DND-41 (cell line): ENCODE results near the gene EFHC2.

ENCODE experiments used
- ATAC-seq: fragments of 200-7000 bp; cut with Tn5 transposase; 3 replicates; pipeline ENCODE4 v1.9.1; 2021; ENCODE audit warnings: low read depth; ENCODE audit not compliant: insufficient read depth
- DNase-seq: peaks from one replicate; pipeline ENCODE4 v3.0.0-alpha.2; 2020
- H2AFZ ChIP-seq: 2 replicates; pipeline ENCODE4 v1.6.0; 2012; ENCODE audit warnings: low read depth, low read length
- H3K27ac ChIP-seq: 2 replicates; pipeline ENCODE4 v1.5.1; 2012; ENCODE audit warnings: low read length, inconsistent platforms
- H3K27me3 ChIP-seq: fragments of 200-600 bp; sonication (generic); 2 replicates; pipeline ENCODE4 v1.6.0; 2012; ENCODE audit warnings: low read length, mild to moderate bottlenecking, inconsistent platforms; ENCODE audit not compliant: insufficient read depth, poor library complexity
- H3K36me3 ChIP-seq: 2 replicates; pipeline ENCODE4 v1.5.1; 2012; ENCODE audit warnings: low read length, inconsistent platforms; ENCODE audit not compliant: insufficient read depth
- H3K4me1 ChIP-seq: 2 replicates; pipeline ENCODE4 v1.5.1; 2012; ENCODE audit warnings: mild to moderate bottlenecking, low read length; ENCODE audit not compliant: insufficient read depth
- H3K4me2 ChIP-seq: 2 replicates; pipeline ENCODE4 v1.6.0; 2012; ENCODE audit warnings: mild to moderate bottlenecking, moderate library complexity, low read length, inconsistent platforms; ENCODE audit not compliant: insufficient read depth
- H3K4me3 ChIP-seq, 2 experiments: fragments of 200-600 bp in 1 of 2; shearing (Covaris generic) in 1 of 2; 2 replicates each; pipeline ENCODE4 v1.5.1; 2012 to 2016; ENCODE audit warnings: inconsistent platforms in 2 of 2, low read length in 2 of 2, mild to moderate bottlenecking in 2 of 2, low read depth in 1 of 2, moderate library complexity in 1 of 2
- H3K79me2 ChIP-seq: 2 replicates; pipeline ENCODE4 v1.6.0; 2012; ENCODE audit warnings: low read length, inconsistent platforms; ENCODE audit not compliant: insufficient read depth
- H3K9ac ChIP-seq: 2 replicates; pipeline ENCODE4 v1.6.0; 2012; ENCODE audit warnings: low read depth, mild to moderate bottlenecking, inconsistent platforms, low read length, moderate library complexity
- H3K9me3 ChIP-seq: 2 replicates; pipeline ENCODE4 v1.5.1; 2012; ENCODE audit warnings: low read length, moderate library complexity, mild to moderate bottlenecking, inconsistent platforms; ENCODE audit not compliant: insufficient read depth, severe bottlenecking
- H4K20me1 ChIP-seq: 2 replicates; pipeline ENCODE4 v1.6.0; 2012; ENCODE audit warnings: low read length; ENCODE audit not compliant: insufficient read depth
- CTCF ChIP-seq: IDR thresholded peaks from 2 replicates; pipeline ENCODE4 v1.5.1; 2012; ENCODE audit warnings: borderline replicate concordance, low read length, moderate library complexity, mild to moderate bottlenecking; ENCODE audit not compliant: poor library complexity, severe bottlenecking; ENCODE audit errors: extremely low read depth
- EZH2 ChIP-seq: IDR thresholded peaks from 3 replicates; pipeline ENCODE4 v1.6.1; 2012; ENCODE audit warnings: borderline replicate concordance, low read depth, mild to moderate bottlenecking, moderate library complexity, low read length, inconsistent platforms; ENCODE audit not compliant: severe bottlenecking

Gene EFHC2

GRCh38 chrX:44245733-44246132 lies 97.7 kb downstream of the EFHC2 start:
- Histone ChIP-seq H4K20me1 (no peaks in the 10 kb centered on the region), H3K9me3 (no peaks in the 10 kb centered on the region), H3K27me3 (no peaks in the 10 kb centered on the region), H3K4me1 (no peaks in the 10 kb centered on the region), H3K79me2 (no peaks in the 10 kb centered on the region), H3K36me3 (no peaks in the 10 kb centered on the region), H3K27ac (no peak overlapping the region), H3K4me2 (no peak overlapping the region), H3K9ac (no peak overlapping the region), H2AFZ (no peak overlapping the region), H3K4me3 (no peak overlapping the region)
- DNase-seq, result no peak
- TF ChIP-seq CTCF (no peak), EZH2 (no peak)
- ATAC-seq, result no peak

DNA sequence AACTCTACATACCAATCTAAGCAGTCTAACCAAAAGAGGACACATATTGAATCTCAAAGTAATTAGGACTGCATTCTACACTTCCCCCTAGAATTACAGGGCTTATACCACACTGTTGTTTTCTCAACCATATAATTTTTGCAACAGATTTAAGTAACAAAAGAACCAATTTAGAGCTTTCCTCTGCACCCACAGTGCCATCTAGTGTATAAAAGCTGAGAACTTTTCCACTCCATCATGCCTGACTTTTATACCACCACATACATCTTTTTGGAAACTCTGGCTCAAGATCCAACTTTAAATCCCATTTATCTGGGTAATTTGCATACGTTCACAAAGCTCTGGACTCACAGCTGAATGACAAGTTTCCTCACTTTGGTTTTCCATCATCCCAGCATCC lies 99.5 kb downstream of the EFHC2 start:
- DNase-seq (no peak), ATAC-seq (no peak)
- no peak overlapping the region for H3K27ac ChIP-seq
- H2AFZ ChIP-seq, result no peak overlapping the region
- no peaks in the 10 kb centered on the region for H3K4me1 ChIP-seq
- H3K79me2 ChIP-seq, result no peaks in the 10 kb centered on the region
- TF ChIP-seq EZH2, result no peak
- TF ChIP-seq CTCF, result peak; percentile 55
- H3K36me3 ChIP-seq, result no peaks in the 10 kb centered on the region
- no peak overlapping the region for H3K4me2 ChIP-seq
- no peaks in the 10 kb centered on the region for H3K9me3 ChIP-seq
- no peaks in the 10 kb centered on the region for H3K27me3 ChIP-seq
- no peak overlapping the region for H3K4me3 ChIP-seq
- no peaks in the 10 kb centered on the region for H4K20me1 ChIP-seq
- no peak overlapping the region for H3K9ac ChIP-seq

DNA sequence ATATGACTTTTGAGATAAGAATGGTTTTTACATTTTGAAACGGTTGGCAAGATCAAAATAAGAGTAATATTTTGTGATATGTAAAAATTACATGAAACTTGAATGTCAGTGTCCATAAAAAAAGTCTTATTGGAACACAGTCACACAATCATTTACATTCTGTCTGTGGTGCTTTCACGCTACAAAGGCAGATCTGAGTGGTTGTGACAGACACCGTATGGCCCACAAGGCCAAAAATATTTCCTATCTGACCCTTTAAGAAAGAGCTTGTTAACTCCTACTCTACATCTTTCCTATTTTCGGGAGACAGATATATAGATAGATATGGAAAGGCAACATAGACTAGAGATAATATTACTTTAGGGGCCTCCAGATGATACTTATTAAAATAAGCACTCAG lies 101.9 kb downstream of the EFHC2 start:
- no peak overlapping the region for H3K27ac ChIP-seq
- H3K9me3 ChIP-seq, result no peaks in the 10 kb centered on the region
- H3K4me2 ChIP-seq, result no peak overlapping the region
- H3K9ac ChIP-seq, result no peak overlapping the region
- H3K79me2 ChIP-seq, result no peaks in the 10 kb centered on the region
- H3K4me1 ChIP-seq, result no peaks in the 10 kb centered on the region
- H3K27me3 ChIP-seq, result no peaks in the 10 kb centered on the region
- H4K20me1 ChIP-seq, result no peaks in the 10 kb centered on the region
- H2AFZ ChIP-seq, result no peak overlapping the region
- H3K36me3 ChIP-seq, result no peaks in the 10 kb centered on the region
- ATAC-seq, result no peak
- DNase-seq, result no peak
- no peak overlapping the region for H3K4me3 ChIP-seq
- TF ChIP-seq CTCF (no peak), EZH2 (no peak)

GRCh38 chrX:44240036-44240435 lies 103.4 kb downstream of the EFHC2 start:
- ATAC-seq, result no peak
- H3K4me3 ChIP-seq, result no peak overlapping the region
- H2AFZ ChIP-seq, result no peak overlapping the region
- DNase-seq, result no peak
- H3K9me3 ChIP-seq, result no peaks in the 10 kb centered on the region
- H4K20me1 ChIP-seq, result no peaks in the 10 kb centered on the region
- H3K4me2 ChIP-seq, result no peak overlapping the region
- H3K9ac ChIP-seq, result no peak overlapping the region
- H3K4me1 ChIP-seq, result no peaks in the 10 kb centered on the region
- no peaks in the 10 kb centered on the region for H3K79me2 ChIP-seq
- H3K27ac ChIP-seq, result no peak overlapping the region
- TF ChIP-seq CTCF (no peak), EZH2 (no peak)
- H3K36me3 ChIP-seq, result no peaks in the 10 kb centered on the region
- H3K27me3 ChIP-seq, result no peaks in the 10 kb centered on the region
